ENCODE results near the gene BIRC3. TPM values are rescaled to one million over a fixed set of nuclear protein-coding genes. Genes with fewer than 3 reads are reported as not detected.

The BIRC3 gene
- polyA plus RNA-seq, 2 of the 4 experiments (the other 2 are of a cell fraction), result 11.3 to 17.5 TPM

DNA sequence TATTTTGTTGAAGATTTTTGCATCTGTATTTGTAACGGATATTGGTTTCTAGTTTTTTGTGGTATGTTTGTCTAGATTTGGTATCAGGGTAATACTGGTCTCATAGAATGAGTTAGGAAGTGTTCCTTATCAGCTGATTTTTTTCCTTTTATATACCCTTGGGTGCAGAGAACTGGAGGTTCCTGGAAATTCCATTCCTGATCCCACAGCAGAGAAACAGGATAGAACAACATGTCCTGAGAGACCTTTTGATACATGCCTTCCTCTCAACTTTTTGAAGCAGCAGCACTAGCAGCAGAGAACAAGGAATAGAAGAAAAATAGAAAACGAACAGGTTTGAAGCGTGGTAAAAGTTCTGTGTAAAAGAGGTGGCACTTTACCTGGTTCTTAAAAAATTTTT is 66.6 kb downstream of the BIRC3 start:
- FAIRE-seq, result no peak
- 0 out of 3 replicates have a peak, but pooled peaks cover 2% of the 10 kb centered on the region for H3K4me1 ChIP-seq
- no peak for DNase-seq (ENCODE audit: low read depth in 1 of 2, low spot score in 1 of 2)
- H3K4me3 ChIP-seq, result no peak overlapping the region
- no peaks in the 10 kb centered on the region for H3K9me3 ChIP-seq
- ATAC-seq, result no peak
- TF ChIP-seq CHD4 (IDR thresholded peaks at IDR 0.05; ENCODE audit: borderline replicate concordance) (no peak), EHMT2 (IDR thresholded peaks at IDR 0.05; ENCODE audit: low read depth) (no peak), HDAC2 (IDR thresholded peaks at IDR 0.05) (no peak), FOXS1 (CRISPR knock-in tag; IDR thresholded peaks at IDR 0.05) (no peak)
- TF ChIP-seq, protein P1, sequence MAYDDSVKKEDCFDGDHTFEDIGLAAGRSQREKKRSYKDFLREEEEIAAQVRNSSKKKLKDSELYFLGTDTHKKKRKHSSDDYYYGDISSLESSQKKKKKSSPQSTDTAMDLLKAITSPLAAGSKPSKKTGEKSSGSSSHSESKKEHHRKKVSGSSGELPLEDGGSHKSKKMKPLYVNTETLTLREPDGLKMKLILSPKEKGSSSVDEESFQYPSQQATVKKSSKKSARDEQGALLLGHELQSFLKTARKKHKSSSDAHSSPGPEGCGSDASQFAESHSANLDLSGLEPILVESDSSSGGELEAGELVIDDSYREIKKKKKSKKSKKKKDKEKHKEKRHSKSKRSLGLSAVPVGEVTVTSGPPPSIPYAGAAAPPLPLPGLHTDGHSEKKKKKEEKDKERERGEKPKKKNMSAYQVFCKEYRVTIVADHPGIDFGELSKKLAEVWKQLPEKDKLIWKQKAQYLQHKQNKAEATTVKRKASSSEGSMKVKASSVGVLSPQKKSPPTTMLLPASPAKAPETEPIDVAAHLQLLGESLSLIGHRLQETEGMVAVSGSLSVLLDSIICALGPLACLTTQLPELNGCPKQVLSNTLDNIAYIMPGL (CRISPR knock-in tag; IDR thresholded peaks at IDR 0.05; ENCODE audit: borderline replicate concordance), result no peak
- CTCF ChIA-PET, result interaction anchor here (1.0 to 2.5 kb wide), 4 partner anchors 10 to 112 kb away, joined by 3 to 6 read pairs (median 4); no protein-coding TSS in a partner anchor
- POLR2A ChIA-PET, result no interaction called here
- WGBS (ENCODE audit: missing lambda C conversion rate), result 91% methylated on average over 3 of the region's 3 CpGs
- no peak overlapping the region for H3K4me2 ChIP-seq
- H3K27ac ChIP-seq, result no peak overlapping the region

- WGBS (ENCODE audit: missing lambda C conversion rate), result 92% methylated on average over 15 of the region's 15 CpGs
- Histone ChIP-seq H3K4me1 (0 out of 3 replicates have a peak, but pooled peaks cover 2% of the 10 kb centered on the region), H3K4me3 (no peak overlapping the region), H3K27ac (no peak overlapping the region), H3K4me2 (no peak overlapping the region), H3K9me3 (no peaks in the 10 kb centered on the region)
- DNase-seq (ENCODE audit: low read depth in 1 of 2, low spot score in 1 of 2), result no peak
- ATAC-seq, result no peak
- FAIRE-seq, result no peak
- no peak for TF ChIP-seq CTCF (IDR thresholded peaks at IDR 0.05)
- TF ChIP-seq EP300 (IDR thresholded peaks at IDR 0.05), result no peak
- no peak for TF ChIP-seq CBX2 (IDR thresholded peaks at IDR 0.05; ENCODE audit: borderline replicate concordance, low read depth)
- TF ChIP-seq SMC3 (IDR thresholded peaks at IDR 0.05), result no peak
- TF ChIP-seq GATA3 (IDR thresholded peaks at IDR 0.05; ENCODE audit: borderline replicate concordance), result no peak
- TF ChIP-seq FOXS1 (CRISPR knock-in tag; IDR thresholded peaks at IDR 0.05), result no peak
- no peak for TF ChIP-seq PHF8 (IDR thresholded peaks at IDR 0.05; ENCODE audit: borderline replicate concordance, low read depth)
- no peak for TF ChIP-seq HDAC2 (IDR thresholded peaks at IDR 0.05)
- TF ChIP-seq, protein P2, sequence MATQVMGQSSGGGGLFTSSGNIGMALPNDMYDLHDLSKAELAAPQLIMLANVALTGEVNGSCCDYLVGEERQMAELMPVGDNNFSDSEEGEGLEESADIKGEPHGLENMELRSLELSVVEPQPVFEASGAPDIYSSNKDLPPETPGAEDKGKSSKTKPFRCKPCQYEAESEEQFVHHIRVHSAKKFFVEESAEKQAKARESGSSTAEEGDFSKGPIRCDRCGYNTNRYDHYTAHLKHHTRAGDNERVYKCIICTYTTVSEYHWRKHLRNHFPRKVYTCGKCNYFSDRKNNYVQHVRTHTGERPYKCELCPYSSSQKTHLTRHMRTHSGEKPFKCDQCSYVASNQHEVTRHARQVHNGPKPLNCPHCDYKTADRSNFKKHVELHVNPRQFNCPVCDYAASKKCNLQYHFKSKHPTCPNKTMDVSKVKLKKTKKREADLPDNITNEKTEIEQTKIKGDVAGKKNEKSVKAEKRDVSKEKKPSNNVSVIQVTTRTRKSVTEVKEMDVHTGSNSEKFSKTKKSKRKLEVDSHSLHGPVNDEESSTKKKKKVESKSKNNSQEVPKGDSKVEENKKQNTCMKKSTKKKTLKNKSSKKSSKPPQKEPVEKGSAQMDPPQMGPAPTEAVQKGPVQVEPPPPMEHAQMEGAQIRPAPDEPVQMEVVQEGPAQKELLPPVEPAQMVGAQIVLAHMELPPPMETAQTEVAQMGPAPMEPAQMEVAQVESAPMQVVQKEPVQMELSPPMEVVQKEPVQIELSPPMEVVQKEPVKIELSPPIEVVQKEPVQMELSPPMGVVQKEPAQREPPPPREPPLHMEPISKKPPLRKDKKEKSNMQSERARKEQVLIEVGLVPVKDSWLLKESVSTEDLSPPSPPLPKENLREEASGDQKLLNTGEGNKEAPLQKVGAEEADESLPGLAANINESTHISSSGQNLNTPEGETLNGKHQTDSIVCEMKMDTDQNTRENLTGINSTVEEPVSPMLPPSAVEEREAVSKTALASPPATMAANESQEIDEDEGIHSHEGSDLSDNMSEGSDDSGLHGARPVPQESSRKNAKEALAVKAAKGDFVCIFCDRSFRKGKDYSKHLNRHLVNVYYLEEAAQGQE (IDR thresholded peaks at IDR 0.05), result no peak
- TF ChIP-seq, protein P3, sequence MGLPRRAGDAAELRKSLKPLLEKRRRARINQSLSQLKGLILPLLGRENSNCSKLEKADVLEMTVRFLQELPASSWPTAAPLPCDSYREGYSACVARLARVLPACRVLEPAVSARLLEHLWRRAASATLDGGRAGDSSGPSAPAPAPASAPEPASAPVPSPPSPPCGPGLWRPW (IDR thresholded peaks at IDR 0.05), result no peak
- TF ChIP-seq RARB (CRISPR knock-in tag; IDR thresholded peaks at IDR 0.05), result no peak
- TF ChIP-seq HEYL (CRISPR knock-in tag; IDR thresholded peaks at IDR 0.05), result no peak
- TF ChIP-seq POLR2A (IDR thresholded peaks at IDR 0.05; ENCODE audit: low read length), result no peak
- TF ChIP-seq, protein P4, sequence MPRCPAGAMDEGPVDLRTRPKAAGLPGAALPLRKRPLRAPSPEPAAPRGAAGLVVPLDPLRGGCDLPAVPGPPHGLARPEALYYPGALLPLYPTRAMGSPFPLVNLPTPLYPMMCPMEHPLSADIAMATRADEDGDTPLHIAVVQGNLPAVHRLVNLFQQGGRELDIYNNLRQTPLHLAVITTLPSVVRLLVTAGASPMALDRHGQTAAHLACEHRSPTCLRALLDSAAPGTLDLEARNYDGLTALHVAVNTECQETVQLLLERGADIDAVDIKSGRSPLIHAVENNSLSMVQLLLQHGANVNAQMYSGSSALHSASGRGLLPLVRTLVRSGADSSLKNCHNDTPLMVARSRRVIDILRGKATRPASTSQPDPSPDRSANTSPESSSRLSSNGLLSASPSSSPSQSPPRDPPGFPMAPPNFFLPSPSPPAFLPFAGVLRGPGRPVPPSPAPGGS (IDR thresholded peaks at IDR 0.05), result no peak
- no peak for TF ChIP-seq CHD2 (IDR thresholded peaks at IDR 0.05; ENCODE audit: low read length, partially characterized antibody)
- TF ChIP-seq, protein P5, sequence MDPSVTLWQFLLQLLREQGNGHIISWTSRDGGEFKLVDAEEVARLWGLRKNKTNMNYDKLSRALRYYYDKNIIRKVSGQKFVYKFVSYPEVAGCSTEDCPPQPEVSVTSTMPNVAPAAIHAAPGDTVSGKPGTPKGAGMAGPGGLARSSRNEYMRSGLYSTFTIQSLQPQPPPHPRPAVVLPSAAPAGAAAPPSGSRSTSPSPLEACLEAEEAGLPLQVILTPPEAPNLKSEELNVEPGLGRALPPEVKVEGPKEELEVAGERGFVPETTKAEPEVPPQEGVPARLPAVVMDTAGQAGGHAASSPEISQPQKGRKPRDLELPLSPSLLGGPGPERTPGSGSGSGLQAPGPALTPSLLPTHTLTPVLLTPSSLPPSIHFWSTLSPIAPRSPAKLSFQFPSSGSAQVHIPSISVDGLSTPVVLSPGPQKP (IDR thresholded peaks at IDR 0.05; ENCODE audit: low read depth, low read length), result no peak
- no peak for TF ChIP-seq HOXA7 (CRISPR knock-in tag; IDR thresholded peaks at IDR 0.05)
- TF ChIP-seq ATOH8 (CRISPR knock-in tag; IDR thresholded peaks at IDR 0.05; ENCODE audit: low read depth), result no peak
- POLR2A ChIA-PET, result no interaction called here
- CTCF ChIA-PET, result interaction anchor here (1.0 to 2.5 kb wide), 6 partner anchors 9 to 111 kb away, joined by 3 to 6 read pairs (median 3); no protein-coding TSS in a partner anchor
These were observed 67.3 kb downstream of the BIRC3 start for GRCh38 chr11:102384419-102385079.
